GM12878 (cell line): Measurements from ENCODE around the gene GNG13. TPM values are rescaled to one million over a fixed set of nuclear protein-coding genes. Genes with fewer than 3 reads are reported as not detected.

Experiments
- ATAC-seq: fragments of 200-7000 bp; cut with Tn5 transposase; 3 replicates; pipeline ENCODE4 v1.9.1; 2020; ENCODE audit warnings: mild to moderate bottlenecking, moderate library complexity
- BruUV-seq: library from RNA; stranded (reverse); fragments of 400-500 nt; replicated peaks from 2 replicates; lab custom pipeline; 2021; lab: Mats Ljungman, UMichigan
- CTCF ChIA-PET: fragments of 300-600 bp; sonication (Branson Sonifier 250); formaldehyde crosslinking; extraction: SDS; loops from one replicate; lab custom pipeline; 2021; ENCODE audit warnings: inconsistent platforms; lab: Yijun Ruan, JAX
- POLR2A ChIA-PET: fragments of 350-600 bp; formaldehyde crosslinking; extraction: SDS; loops from one replicate; lab custom pipeline; 2021; ENCODE audit warnings: inconsistent platforms; lab: Charles Lee
- RAD21 ChIA-PET: fragments of 300-600 bp; sonication (Branson Sonifier 250); formaldehyde crosslinking; loops from one replicate; lab custom pipeline; 2023; ENCODE audit warnings: antibody characterized with exemption; ENCODE audit not compliant: unreplicated experiment; lab: Charles Lee
- SMC1A ChIA-PET: fragments of 300-600 bp; sonication (Branson Sonifier 250); formaldehyde crosslinking; loops from one replicate; lab custom pipeline; 2023; ENCODE audit not compliant: unreplicated experiment, uncharacterized antibody; lab: Charles Lee
- DNase-seq: peaks from one replicate; pipeline ENCODE4 v3.0.0-alpha.2; 2011; ENCODE audit warnings: low read depth, low spot score
- FAIRE-seq: peaks from 3 replicates; lab custom pipeline; 2011; peaks lifted over from hg19 to GRCh38; lab: Jason Lieb, UNC
- H2AFZ ChIP-seq: 2 replicates; pipeline ENCODE4 v1.6.0; 2011; ENCODE audit warnings: low read depth, low read length, control low read depth; ENCODE audit not compliant: control insufficient read depth
- H3K27ac ChIP-seq: 2 replicates; pipeline ENCODE4 v1.5.1; 2011; ENCODE audit warnings: control low read depth; ENCODE audit not compliant: control insufficient read depth, insufficient read depth
- H3K27me3 ChIP-seq, 2 experiments: replicated peaks in 1 of 2; 2 replicates each; pipeline versions ENCODE4 v1.6.0 to v1.6.1; 2011; ENCODE audit warnings: low read length in 1 of 2; ENCODE audit not compliant: control insufficient read depth in 2 of 2, insufficient read depth in 2 of 2
- H3K36me3 ChIP-seq, 2 experiments: 2 replicates each; pipeline ENCODE4 v1.5.1; 2011; ENCODE audit warnings: low read length in 1 of 2; ENCODE audit not compliant: control insufficient read depth in 2 of 2, insufficient read depth in 2 of 2
- H3K4me1 ChIP-seq: 2 replicates; pipeline ENCODE4 v1.6.1; 2011; ENCODE audit warnings: mild to moderate bottlenecking, low read length, moderate library complexity, mixed read lengths; ENCODE audit not compliant: control insufficient read depth, insufficient read depth
- H3K4me2 ChIP-seq: 2 replicates; pipeline ENCODE4 v1.6.0; 2011; ENCODE audit warnings: control low read depth; ENCODE audit not compliant: control insufficient read depth, insufficient read depth
- H3K4me3 ChIP-seq: fragments of 200-600 bp; sonication (generic); 2 replicates; pipeline ENCODE4 v1.5.1; 2016
- H3K79me2 ChIP-seq: 2 replicates; pipeline ENCODE4 v1.6.0; 2011; ENCODE audit warnings: low read length; ENCODE audit not compliant: control insufficient read depth, insufficient read depth
- H3K9ac ChIP-seq: 2 replicates; pipeline ENCODE4 v1.8.0; 2011; ENCODE audit warnings: low read length, control low read depth, mixed read lengths; ENCODE audit not compliant: control insufficient read depth, insufficient read depth
- H3K9me3 ChIP-seq: replicated peaks from 3 replicates; pipeline ENCODE4 v1.5.1; 2011; ENCODE audit warnings: mild to moderate bottlenecking, low read length; ENCODE audit not compliant: control insufficient read depth, insufficient read depth
- H4K20me1 ChIP-seq: 2 replicates; pipeline ENCODE4 v1.6.0; 2011; ENCODE audit not compliant: control insufficient read depth, insufficient read depth
- CEBPB ChIP-seq, 2 experiments: fragments of 150-350 bp in 1 of 2; IDR thresholded peaks; 2 replicates each; pipeline ENCODE4 v1.6.1; 2012 to 2014; ENCODE audit warnings: low read depth in 2 of 2, low read length in 2 of 2, borderline replicate concordance in 1 of 2, inconsistent platforms in 1 of 2
- FOXM1 ChIP-seq: IDR thresholded peaks from 2 replicates; pipeline ENCODE4 v1.6.1; 2012; ENCODE audit warnings: low read depth, mild to moderate bottlenecking, inconsistent platforms, low read length, moderate library complexity
- HDGF ChIP-seq: fragments of 450-650 bp; IDR thresholded peaks from 2 replicates; pipeline ENCODE4 v1.6.1; 2016; ENCODE audit warnings: antibody characterized with exemption
- USF1 ChIP-seq: IDR thresholded peaks from 2 replicates; pipeline ENCODE4 v1.6.1; 2011; ENCODE audit warnings: borderline replicate concordance, low read depth, mild to moderate bottlenecking, moderate library complexity, mixed read lengths, low read length; ENCODE audit not compliant: insufficient read depth; ENCODE audit errors: extremely low read length
- ZNF274 ChIP-seq: IDR thresholded peaks from one replicate; pipeline ENCODE4 v1.8.0; 2011; ENCODE audit not compliant: insufficient read length, insufficient read depth
- ZZZ3 ChIP-seq: IDR thresholded peaks from 2 replicates; pipeline ENCODE4 v1.6.1; 2011; ENCODE audit warnings: low read depth; ENCODE audit not compliant: control insufficient read depth, insufficient read length
- WGBS: methylation state at CpG from one replicate; pipeline ENCODE4 v1.1.6; 2016; ENCODE audit warnings: low lambda C conversion rate; ENCODE audit not compliant: insufficient replicate concordance, insufficient coverage; ENCODE audit errors: missing lambda C conversion rate; 5-methylcytosine and 5-hydroxymethylcytosine counted together
- in situ Hi-C: fragments of 300-500 bp; cut with MboI; formaldehyde crosslinking; loops from 9 replicates; pipeline ENCODE4 v1.14.3; 2018; ENCODE audit warnings: mixed read lengths
- intact Hi-C: fragments of 100-400 bp; cut with micrococcal nuclease; formaldehyde crosslinking; loops from one replicate; pipeline ENCODE4 v1.14.2; 2022; ENCODE audit not compliant: unreplicated experiment
- polyA plus RNA-seq, 11 experiments: library from polyadenylated mRNA; depleted of rRNA in 4 of 11; unstranded in 6 of 11; stranded (reverse) in 5 of 11; fragments of >200 nt; fragmentation: Nextera tagmentation in 4 of 11; fragmentation: Illumina TruSeq in 1 of 11; extraction: Ambion mirVana in 4 of 11; extraction: Trizol in 1 of 11; gene quantifications; 1 replicate in 1 of 11; 2 replicates in 10 of 11; pipeline versions ENCODE4 v1.2.1 to v1.2.3, GENCODE V29; 2011 to 2016; ENCODE audit warnings: inconsistent platforms in 2 of 11, missing spikeins in 2 of 11, low read depth in 1 of 11
- total RNA-seq, 4 experiments: library from RNA; depleted of rRNA in 3 of 4; stranded (reverse); fragments of >200 nt in 3 of 4; fragmentation: Illumina TruSeq in 1 of 4; extraction: Trizol in 1 of 4; gene quantifications; 2 replicates each; pipeline versions ENCODE4 v1.2.1 to v1.2.3, GENCODE V29; 2013 to 2021
- TF ChIP-seq, protein P1 (sequence below): fragments of 450-650 bp; IDR thresholded peaks from 2 replicates; pipeline ENCODE4 v1.6.1; 2016; ENCODE audit warnings: mild to moderate bottlenecking

GNG13 gene
- total and polyA plus RNA-seq, 10 of the 15 experiments (the other 5 are each of a cell fraction or from before 2014, with no cell fraction given) = not detected

DNA sequence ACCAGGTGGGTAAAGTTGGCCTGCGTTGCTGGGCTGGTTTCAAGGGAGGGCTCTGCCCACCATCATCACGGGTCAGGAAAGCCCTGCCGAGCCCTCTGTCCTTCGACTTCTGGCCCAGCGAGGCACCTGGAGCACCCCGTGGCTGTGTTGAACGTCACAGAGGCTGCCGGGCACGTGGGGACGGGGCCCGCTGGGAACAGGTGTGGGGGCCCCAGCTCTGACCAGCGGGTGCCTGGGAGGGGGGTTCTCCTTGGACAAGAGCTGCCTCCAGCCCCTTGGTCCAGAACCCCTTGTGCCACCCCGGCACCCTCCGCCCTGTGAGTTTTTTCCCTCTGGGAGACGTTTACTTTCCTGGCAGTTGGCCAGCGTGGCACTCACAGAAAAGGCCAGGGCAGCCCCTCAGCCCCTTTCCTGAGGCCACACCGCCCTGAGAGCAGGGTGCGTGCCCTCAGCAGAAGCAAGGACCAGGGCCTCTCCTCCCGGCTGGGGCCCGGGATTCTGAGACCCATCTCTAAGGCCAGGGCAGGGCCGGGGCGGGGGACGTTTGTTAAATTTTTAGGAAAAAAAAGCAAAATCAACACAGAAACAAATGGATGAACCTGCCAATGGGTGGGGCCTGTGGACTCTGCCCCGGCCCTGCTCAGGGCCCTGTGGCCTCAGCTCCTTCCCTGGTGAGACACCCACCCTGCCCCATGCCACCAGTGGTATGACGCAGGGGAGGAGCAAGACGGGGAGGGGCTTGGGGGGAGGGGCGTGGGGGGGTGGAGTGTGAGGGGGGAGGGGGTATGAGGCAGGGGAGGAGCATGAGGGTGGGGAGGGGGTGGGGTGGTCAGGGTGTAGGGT is 31.3 kb upstream of the GNG13 start:
- FAIRE-seq = no peak

More for the DNA sequence above, 31.3 kb upstream of the GNG13 start:
- no peak overlapping the region for H3K4me2 ChIP-seq
- ChIA-PET SMC1A (no interaction called here), CTCF (no interaction called here), RAD21 (no interaction called here), POLR2A (no interaction called here)
- peaks cover 2% of the 10 kb centered on the region; the same call in 1 of the 3 replicates for H3K9me3 ChIP-seq
- H3K4me1 ChIP-seq = no peaks in the 10 kb centered on the region
- no peaks in the 10 kb centered on the region for H3K36me3 ChIP-seq
- in situ Hi-C loops (no loop called here), intact Hi-C loops (no loop called here)
- WGBS = 60% methylated on average over 22 of the region's 27 CpGs
- H4K20me1 ChIP-seq = no peaks in the 10 kb centered on the region
- no peak overlapping the region for H2AFZ ChIP-seq
- no peak for ATAC-seq
- H3K79me2 ChIP-seq = no peaks in the 10 kb centered on the region
- no peak overlapping the region for H3K9ac ChIP-seq
- no peak overlapping the region for H3K4me3 ChIP-seq
- DNase-seq = no peak
- TF ChIP-seq USF1 = no peak
- no peak for TF ChIP-seq ZNF274
- no peak for TF ChIP-seq FOXM1
- TF ChIP-seq, protein P1, sequence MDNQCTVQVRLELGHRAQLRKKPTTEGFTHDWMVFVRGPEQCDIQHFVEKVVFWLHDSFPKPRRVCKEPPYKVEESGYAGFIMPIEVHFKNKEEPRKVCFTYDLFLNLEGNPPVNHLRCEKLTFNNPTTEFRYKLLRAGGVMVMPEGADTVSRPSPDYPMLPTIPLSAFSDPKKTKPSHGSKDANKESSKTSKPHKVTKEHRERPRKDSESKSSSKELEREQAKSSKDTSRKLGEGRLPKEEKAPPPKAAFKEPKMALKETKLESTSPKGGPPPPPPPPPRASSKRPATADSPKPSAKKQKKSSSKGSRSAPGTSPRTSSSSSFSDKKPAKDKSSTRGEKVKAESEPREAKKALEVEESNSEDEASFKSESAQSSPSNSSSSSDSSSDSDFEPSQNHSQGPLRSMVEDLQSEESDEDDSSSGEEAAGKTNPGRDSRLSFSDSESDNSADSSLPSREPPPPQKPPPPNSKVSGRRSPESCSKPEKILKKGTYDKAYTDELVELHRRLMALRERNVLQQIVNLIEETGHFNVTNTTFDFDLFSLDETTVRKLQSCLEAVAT = no peak
- TF ChIP-seq HDGF = no peak
- TF ChIP-seq CEBPB (IDR thresholded peaks at IDR 0.05; ENCODE audit: borderline replicate concordance in 1 of 2, low read depth in 2 of 2, low read length in 2 of 2) = no peak
- no peak for TF ChIP-seq ZZZ3
- BruUV-seq = no TSS peak
- no peaks in the 10 kb centered on the region for H3K27me3 ChIP-seq
- no peak overlapping the region for H3K27ac ChIP-seq
